ENCODE measurements around the gene BMPR1B.

BMPR1B gene

DNA sequence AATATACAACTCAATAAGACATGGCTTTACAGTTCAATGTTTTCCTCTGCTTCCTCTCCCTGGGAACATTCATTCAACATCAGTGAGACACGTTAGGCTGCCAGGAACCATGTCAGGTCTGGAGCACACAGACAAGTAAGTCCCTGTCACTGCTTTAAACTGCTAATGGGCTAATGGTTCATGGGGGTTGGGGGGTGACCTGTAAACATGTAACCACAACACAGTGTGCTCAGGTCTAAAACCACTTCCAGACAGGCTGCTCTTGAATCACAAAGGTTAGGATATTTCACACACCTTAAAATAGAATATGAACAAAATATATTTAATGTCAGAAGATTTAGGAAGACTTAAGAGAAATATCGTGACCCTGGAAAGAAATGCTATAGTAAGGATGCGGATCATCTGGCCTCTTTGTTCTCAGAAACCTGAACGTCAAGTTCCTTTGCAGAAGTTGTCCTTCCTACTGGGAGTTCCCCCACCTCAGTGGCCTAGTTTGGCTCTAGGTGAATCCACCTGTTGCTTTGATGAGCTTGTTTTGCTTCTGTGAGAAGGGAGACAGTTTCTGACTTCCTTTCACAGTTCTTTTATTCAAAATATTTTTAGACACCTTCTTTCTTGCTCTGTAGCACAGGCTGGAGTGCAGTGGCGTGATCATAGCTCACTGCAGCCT is 431.1 kb downstream of the BMPR1B start:
- no peak for DNase-seq (ENCODE audit: low read depth)

DNA sequence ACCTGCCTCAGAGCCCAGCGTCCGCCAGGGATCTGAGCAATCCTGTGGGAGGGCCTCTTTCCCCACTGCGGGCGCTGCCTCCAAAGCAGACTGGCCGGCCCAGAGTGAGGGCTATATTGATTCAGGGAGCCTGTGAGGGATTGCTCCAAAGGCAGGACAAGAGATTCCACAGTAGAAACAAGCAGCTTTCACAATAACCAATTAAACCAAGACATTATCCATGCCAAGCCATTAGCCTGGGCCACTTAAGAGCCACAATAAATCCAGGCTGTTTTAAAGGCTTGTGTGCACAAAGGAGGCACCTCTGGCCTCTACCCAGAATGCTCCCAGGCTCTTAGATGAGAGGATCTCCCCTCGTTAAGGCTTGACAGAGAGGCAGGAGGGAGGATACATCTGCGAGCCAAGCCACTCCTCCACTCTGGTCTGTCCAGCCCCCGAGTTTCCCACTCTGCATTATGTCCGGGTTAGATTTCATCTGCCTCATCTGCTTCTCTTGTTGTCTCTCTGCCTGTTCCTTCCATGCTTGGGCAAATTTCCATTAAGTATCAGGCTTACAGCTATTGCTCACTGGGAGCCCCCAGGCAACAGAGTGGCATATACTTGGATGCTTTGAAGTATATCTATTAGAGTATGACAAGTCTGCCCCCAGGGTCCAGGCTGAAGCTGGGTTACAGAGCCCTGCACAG is 433.1 kb downstream of the BMPR1B start:
- no peak for DNase-seq (ENCODE audit: low read depth)

DNA sequence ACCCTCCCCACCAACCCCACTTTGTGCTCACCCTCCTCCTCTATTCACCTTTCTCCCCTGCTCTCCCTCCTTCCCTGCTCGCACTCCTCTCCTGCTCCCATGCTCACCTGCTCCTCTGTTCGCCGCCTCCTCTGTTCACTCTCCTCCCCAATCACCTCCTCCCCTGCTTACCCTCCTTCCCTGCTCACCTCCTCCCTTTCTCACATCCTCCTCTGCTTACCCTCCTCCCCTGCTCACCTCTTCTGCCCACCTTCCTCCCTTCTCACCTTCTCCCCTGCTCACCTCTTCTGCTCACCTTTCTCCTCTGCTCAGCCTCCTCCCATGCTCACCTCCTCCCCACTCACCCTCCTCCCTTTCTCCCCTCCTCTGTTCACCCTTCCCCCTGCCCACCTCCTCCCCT is 433.8 kb downstream of the BMPR1B start:
- no peak for DNase-seq (ENCODE audit: low read depth)

DNA sequence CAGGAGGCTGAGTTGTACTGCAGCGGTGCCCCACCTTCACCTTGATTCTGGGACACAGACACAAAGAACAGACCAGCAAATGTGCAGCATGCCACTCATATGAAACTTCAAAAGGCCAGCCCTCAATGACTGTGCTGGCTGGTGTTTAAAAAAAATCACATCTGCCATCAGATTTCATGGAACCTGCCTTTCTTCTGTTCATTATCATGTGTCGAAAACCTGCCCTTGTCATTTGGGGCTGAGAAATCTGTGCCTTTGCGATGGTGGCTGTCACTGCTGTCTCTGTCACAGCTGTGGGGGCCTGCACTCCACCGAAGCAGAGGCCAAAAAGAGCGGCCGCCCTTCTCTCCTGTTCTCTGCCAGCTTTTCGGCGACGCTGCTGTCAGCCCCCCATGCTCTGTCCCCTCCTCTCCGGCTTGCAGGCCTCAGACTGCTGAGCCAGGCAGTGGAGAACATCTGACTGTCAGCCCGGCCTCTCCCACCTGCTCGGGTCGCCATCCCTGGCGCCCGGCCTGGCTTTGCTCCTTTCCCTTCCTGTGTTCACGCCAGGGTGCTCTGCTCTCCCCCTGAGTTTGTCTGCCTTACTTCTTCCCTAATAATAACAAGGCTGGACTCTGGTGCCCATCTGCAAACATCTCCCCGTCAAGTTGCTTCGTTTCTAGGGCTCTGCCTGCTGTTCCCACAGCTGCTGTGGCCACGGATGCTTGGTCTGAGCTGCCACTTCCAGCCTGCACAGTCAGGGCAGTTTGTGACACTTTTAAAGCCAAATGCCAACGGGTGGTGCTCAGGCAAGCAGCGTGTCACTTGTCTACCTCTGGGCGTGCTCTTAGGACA is 435.9 kb downstream of the BMPR1B start:
- DNase-seq (ENCODE audit: low read depth), result no peak

DNA sequence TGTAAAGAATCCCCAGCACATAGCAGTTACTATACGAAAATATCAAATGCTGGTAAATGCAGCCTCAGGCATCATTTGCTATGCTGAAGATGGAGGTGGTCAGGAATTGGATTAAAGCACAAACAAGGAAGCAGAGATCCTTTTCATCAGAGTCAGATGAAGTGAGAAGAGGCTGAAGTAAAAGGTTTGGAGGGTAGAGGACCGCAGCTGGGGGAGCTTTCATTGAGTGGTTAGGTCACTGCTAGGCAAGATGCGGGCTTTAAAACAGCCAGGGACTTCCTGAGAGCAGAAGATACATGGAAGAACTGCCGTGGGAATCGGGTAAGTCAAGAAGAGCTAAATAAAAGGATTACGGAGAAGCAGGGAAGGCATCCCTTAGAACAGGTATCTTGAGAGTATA is 439.6 kb downstream of the BMPR1B start:
- DNase-seq (ENCODE audit: low read depth), result no peak

DNA sequence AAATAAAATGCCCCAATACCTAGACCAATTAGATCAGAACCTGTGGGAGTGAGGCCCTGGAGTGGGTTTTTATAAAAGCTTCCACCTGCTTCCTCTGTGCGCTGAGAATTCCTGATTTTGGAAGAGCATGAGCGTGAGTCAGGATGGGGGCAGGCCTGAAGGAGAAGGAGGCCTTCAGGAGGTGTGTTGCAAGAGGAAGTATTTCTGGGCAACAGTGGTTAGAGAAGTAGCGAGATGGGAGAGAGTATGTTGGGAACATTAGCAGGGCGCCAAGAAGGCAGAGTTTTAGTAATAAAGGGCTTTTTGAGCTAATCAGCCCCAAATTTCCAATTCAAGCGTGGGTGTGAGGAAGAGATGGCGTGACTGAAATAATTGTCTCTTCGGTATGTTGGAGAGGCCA is 441.2 kb downstream of the BMPR1B start:
- no peak for DNase-seq (ENCODE audit: low read depth)

DNA sequence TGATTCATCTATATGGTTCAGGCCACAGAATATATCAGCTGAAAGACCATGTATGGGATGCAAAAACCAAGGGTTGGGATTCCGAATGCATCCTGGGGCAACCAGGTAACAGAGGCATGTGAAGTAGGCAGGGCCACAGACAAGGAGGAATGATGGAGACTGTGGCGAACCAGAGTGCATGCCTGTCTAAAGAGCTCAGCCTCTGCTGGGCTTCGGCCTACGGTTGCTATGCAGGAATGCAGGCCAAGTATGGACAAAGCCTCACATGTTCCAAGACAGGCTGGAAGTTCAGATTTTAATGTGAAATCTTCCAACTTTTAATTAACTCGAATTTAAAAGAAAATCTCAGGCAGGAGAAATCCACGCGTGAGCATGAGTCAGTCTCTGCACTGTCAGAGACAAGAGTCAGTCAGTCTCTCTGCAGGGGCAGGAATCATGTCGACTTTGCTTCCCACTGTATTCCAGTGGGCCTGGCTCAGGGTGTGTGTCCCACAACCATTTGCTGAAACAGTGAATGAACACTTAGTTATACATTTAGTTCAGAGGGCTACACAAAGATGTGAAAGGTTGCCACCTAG is 446.6 kb downstream of the BMPR1B start:
- DNase-seq (ENCODE audit: low read depth), result no peak

DNA sequence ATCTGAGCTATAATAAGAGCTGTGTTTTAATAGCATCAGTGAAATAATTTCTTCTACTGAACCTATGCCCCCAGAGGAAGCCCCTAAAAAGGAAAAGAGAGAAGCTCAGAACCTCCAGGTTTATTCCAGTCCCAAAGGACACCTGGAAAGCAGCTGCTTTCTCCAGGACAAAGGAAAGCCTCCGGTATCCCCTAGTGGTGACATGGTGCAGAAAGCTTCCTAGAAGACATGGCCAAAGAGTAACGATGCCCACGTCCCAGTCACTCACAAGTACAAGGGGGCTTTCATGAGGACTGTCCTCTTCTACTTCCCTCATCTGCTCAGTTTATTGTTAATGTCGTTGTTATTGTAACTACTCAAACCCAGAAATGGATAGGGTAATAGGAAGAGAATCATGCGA is 447.1 kb downstream of the BMPR1B start:
- DNase-seq (ENCODE audit: low read depth), result no peak
